Neural progenitor cell (in vitro differentiated cells): ENCODE measurements around the gene LASP1. TPM values are rescaled to one million over a fixed set of nuclear protein-coding genes. Genes with fewer than 3 reads are reported as not detected.
"Not testable (repeated sequence)": the region's sequence is repeated elsewhere in the genome, so short reads cannot be mapped to it uniquely, and the experiment has no call there.

Experiments
- DNase-seq: peaks from one replicate; pipeline ENCODE4 v3.0.0-alpha.2; 2016; ENCODE audit warnings: low spot score
- H2AFZ ChIP-seq: fragments of 200-600 bp; sonication (generic); replicated peaks from 2 replicates; pipeline ENCODE4 v1.6.1; 2016; ENCODE audit warnings: antibody characterized with exemption
- H3F3A ChIP-seq: fragments of 200-600 bp; sonication (generic); 2 replicates; pipeline ENCODE4 v1.6.1; 2016; ENCODE audit warnings: antibody characterized with exemption, low read depth
- H3K27ac ChIP-seq: fragments of 200-600 bp; sonication (generic); 2 replicates; pipeline ENCODE4 v1.5.1; 2016; ENCODE audit warnings: mild to moderate bottlenecking
- H3K27me3 ChIP-seq: fragments of 200-600 bp; sonication (generic); 2 replicates; pipeline ENCODE4 v1.6.1; 2016; ENCODE audit warnings: mild to moderate bottlenecking, moderate library complexity
- H3K36me3 ChIP-seq: fragments of 200-600 bp; sonication (generic); 2 replicates; pipeline ENCODE4 v1.5.1; 2016
- H3K4me1 ChIP-seq: fragments of 200-600 bp; sonication (generic); 2 replicates; pipeline ENCODE4 v1.6.1; 2016; ENCODE audit warnings: mixed run types
- H3K4me2 ChIP-seq: fragments of 200-600 bp; sonication (generic); 2 replicates; pipeline ENCODE4 v1.6.1; 2016
- H3K4me3 ChIP-seq: fragments of 200-600 bp; sonication (generic); 2 replicates; pipeline ENCODE4 v1.5.1; 2016
- H3K79me2 ChIP-seq: fragments of 200-600 bp; sonication (generic); 2 replicates; pipeline ENCODE4 v1.6.1; 2016; ENCODE audit warnings: low read depth
- H3K9ac ChIP-seq: fragments of 200-600 bp; sonication (generic); 2 replicates; pipeline ENCODE4 v1.6.1; 2016
- H3K9me3 ChIP-seq: fragments of 200-600 bp; sonication (generic); 2 replicates; pipeline ENCODE4 v1.5.1; 2016; ENCODE audit warnings: low read depth
- H4K20me1 ChIP-seq: fragments of 200-600 bp; sonication (generic); 2 replicates; pipeline ENCODE4 v1.6.1; 2016; ENCODE audit warnings: low read depth
- H3K27ac Mint-ChIP-seq: 3 replicates; pipeline ENCODE4 v1.8.0; 2021; ENCODE audit warnings: mixed read lengths
- H3K27me3 Mint-ChIP-seq: 2 replicates; pipeline ENCODE4 v1.8.0; 2022; ENCODE audit warnings: low read depth, mild to moderate bottlenecking, inconsistent platforms, moderate library complexity, mixed read lengths; ENCODE audit not compliant: insufficient read depth
- H3K36me3 Mint-ChIP-seq: 3 replicates; pipeline ENCODE4 v1.8.0; 2021; ENCODE audit warnings: mixed read lengths
- H3K4me1 Mint-ChIP-seq: 3 replicates; pipeline ENCODE4 v1.8.0; 2021; ENCODE audit warnings: mixed read lengths
- H3K4me3 Mint-ChIP-seq: 3 replicates; pipeline ENCODE4 v1.8.0; 2021; ENCODE audit warnings: mild to moderate bottlenecking, moderate library complexity, mixed read lengths
- H3K9me3 Mint-ChIP-seq: 3 replicates; pipeline ENCODE4 v1.8.0; 2020; ENCODE audit warnings: mixed read lengths
- CTCF ChIP-seq: fragments of 200-600 bp; sonication (generic); IDR thresholded peaks from 2 replicates; pipeline ENCODE4 v1.5.1; 2017; ENCODE audit warnings: antibody characterized with exemption, mild to moderate bottlenecking
- EZH2 ChIP-seq: fragments of 200-600 bp; sonication (generic); IDR thresholded peaks from 2 replicates; pipeline ENCODE4 v1.6.1; 2017; ENCODE audit warnings: antibody characterized with exemption, mild to moderate bottlenecking, moderate library complexity
- EZH2phosphoT487 ChIP-seq: fragments of 200-600 bp; sonication (generic); IDR thresholded peaks from 2 replicates; pipeline ENCODE4 v1.6.1; 2017; ENCODE audit warnings: antibody characterized with exemption
- total RNA-seq: library from RNA; depleted of rRNA; stranded (reverse); fragments of >200 nt; gene quantifications from 2 replicates; pipeline ENCODE4 v1.2.3, GENCODE V29; 2015; ENCODE audit warnings: low replicate concordance

The LASP1 gene
- total RNA-seq, 1 donor from 2014 or later, result 45.2 TPM

- TF ChIP-seq EZH2phosphoT487 (no peak), EZH2 (no peak), CTCF (no peak)
These were observed 16.3 kb upstream of the LASP1 start, which contains the start of gene RPL23 for GRCh38 chr17:38853292-38854219. RPL23 (minus strand) TSS chr17:38853721; CDS start chr17:38853710, 11 bp downstream.

GRCh38 chr17:38855101-38855714 is 14.7 kb upstream of the LASP1 start:
- not testable (repeated sequence) for H3K4me3 Mint-ChIP-seq
- Histone ChIP-seq H3F3A (peaks cover 35% of the 10 kb centered on the region), H2AFZ (peak overlapping the region; percentile 69)

More at GRCh38 chr17:38853292-38854219, 16.3 kb upstream of the LASP1 start, which contains the start of gene RPL23:
- peaks cover 45% of the 10 kb centered on the region for H4K20me1 ChIP-seq
- H3K4me1 Mint-ChIP-seq, result peaks cover 39% of the 10 kb centered on the region
- H3K27me3 Mint-ChIP-seq, result peaks cover 11% of the 10 kb centered on the region
- H3K4me3 ChIP-seq, result peak within 1 kb of the TSS; percentile 60
- H2AFZ ChIP-seq, result peak within 1 kb of the TSS; percentile 70
- H3F3A ChIP-seq, result peaks cover 52% of the 10 kb centered on the region
- peaks cover 35% of the 10 kb centered on the region for H3K36me3 Mint-ChIP-seq
- peaks cover 14% of the 10 kb centered on the region for H3K4me1 ChIP-seq
- peak within 1 kb of the TSS; percentile 86 for H3K4me2 ChIP-seq
- DNase-seq, result peak; percentile 99
- H3K9me3 ChIP-seq, result no peaks in the 10 kb centered on the region
- peaks cover 45% of the 10 kb centered on the region for H3K79me2 ChIP-seq
- peak within 1 kb of the TSS; percentile 99 for H3K4me3 Mint-ChIP-seq
- H3K9ac ChIP-seq, result peak within 1 kb of the TSS; percentile 97
- H3K36me3 ChIP-seq, result peaks cover 32% of the 10 kb centered on the region
- H3K27ac ChIP-seq, result peak within 1 kb of the TSS; percentile 92
- no peaks in the 10 kb centered on the region for H3K9me3 Mint-ChIP-seq
- H3K27ac Mint-ChIP-seq, result peak within 1 kb of the TSS; percentile 100
- no peaks in the 10 kb centered on the region for H3K27me3 ChIP-seq

GRCh38 chr17:38857271-38857670 is 12.6 kb upstream of the LASP1 start:
- TF ChIP-seq CTCF (no peak), EZH2 (no peak), EZH2phosphoT487 (no peak)
- Mint-ChIP-seq H3K4me1 (peaks cover 22% of the 10 kb centered on the region), H3K27me3 (peaks cover 15% of the 10 kb centered on the region), H3K27ac (no peak overlapping the region), H3K36me3 (peaks cover 9% of the 10 kb centered on the region), H3K9me3 (peaks cover 3% of the 10 kb centered on the region), H3K4me3 (no peak overlapping the region)
- no peak for DNase-seq
- no peak overlapping the region for H3K4me2 ChIP-seq
- no peaks in the 10 kb centered on the region for H3K27me3 ChIP-seq
- peaks cover 17% of the 10 kb centered on the region for H3F3A ChIP-seq
- peak overlapping the region; percentile 48 for H3K9ac ChIP-seq
- H3K9me3 ChIP-seq, result no peaks in the 10 kb centered on the region
- H3K79me2 ChIP-seq, result peaks cover 13% of the 10 kb centered on the region
- H2AFZ ChIP-seq, result no peak overlapping the region
- no peak overlapping the region for H3K4me3 ChIP-seq
- peaks cover 9% of the 10 kb centered on the region for H4K20me1 ChIP-seq
- peaks cover 3% of the 10 kb centered on the region for H3K4me1 ChIP-seq
- peaks cover 3% of the 10 kb centered on the region for H3K36me3 ChIP-seq
- no peak overlapping the region for H3K27ac ChIP-seq

More at GRCh38 chr17:38855101-38855714, 14.7 kb upstream of the LASP1 start:
- DNase-seq, H3K4me2 ChIP-seq, H3K9me3 Mint-ChIP-seq, H3K9me3 ChIP-seq, H3K9ac ChIP-seq, H3K4me3 ChIP-seq, H3K27ac ChIP-seq, H3K27me3 ChIP-seq: not testable (repeated sequence)
- Mint-ChIP-seq H3K36me3 (peaks cover 25% of the 10 kb centered on the region), H3K27me3 (peaks cover 11% of the 10 kb centered on the region), H3K27ac (peak overlapping the region; percentile 17), H3K4me1 (peaks cover 39% of the 10 kb centered on the region)
- Histone ChIP-seq H3K4me1 (peaks cover 14% of the 10 kb centered on the region), H4K20me1 (peaks cover 30% of the 10 kb centered on the region), H3K79me2 (peaks cover 34% of the 10 kb centered on the region), H3K36me3 (peaks cover 21% of the 10 kb centered on the region)
